Parathyroid adenoma (tissue), 2 donors: Measurements from ENCODE around the gene CCDC28B.

Experiments used
- H2AFZ ChIP-seq: fragments of 300-600 bp; sonication (generic); one replicate; pipeline ENCODE4 v1.7.0; 2017; ENCODE audit warnings: antibody characterized with exemption, mild to moderate bottlenecking
- H3K27ac ChIP-seq: fragments of 300-600 bp; sonication (generic); one replicate; pipeline ENCODE4 v1.7.0; 2017
- H3K27me3 ChIP-seq: fragments of 300-600 bp; sonication (generic); one replicate; pipeline ENCODE4 v1.7.0; 2017; ENCODE audit warnings: low read length; ENCODE audit not compliant: control insufficient read depth, insufficient read depth
- H3K36me3 ChIP-seq: fragments of 300-600 bp; sonication (generic); one replicate; pipeline ENCODE4 v1.7.0; 2017; ENCODE audit warnings: low read length; ENCODE audit not compliant: control insufficient read depth, insufficient read depth
- H3K4me1 ChIP-seq: fragments of 300-600 bp; sonication (generic); one replicate; pipeline ENCODE4 v1.7.0; 2017; ENCODE audit warnings: control low read depth
- H3K4me2 ChIP-seq: fragments of 300-600 bp; sonication (generic); one replicate; pipeline ENCODE4 v1.7.0; 2017; ENCODE audit warnings: low read length
- H3K4me3 ChIP-seq: fragments of 300-600 bp; sonication (generic); one replicate; pipeline ENCODE4 v1.7.0; 2017; ENCODE audit warnings: low read depth, low read length
- H3K79me2 ChIP-seq: fragments of 300-600 bp; sonication (generic); one replicate; pipeline ENCODE4 v1.7.0; 2017; ENCODE audit warnings: control low read depth
- H3K9ac ChIP-seq: fragments of 300-600 bp; sonication (generic); one replicate; pipeline ENCODE4 v1.7.0; 2017; ENCODE audit warnings: mild to moderate bottlenecking
- H3K9me3 ChIP-seq: fragments of 300-600 bp; sonication (generic); one replicate; pipeline ENCODE4 v1.7.0; 2017; ENCODE audit warnings: low read length; ENCODE audit not compliant: control insufficient read depth
- TF ChIP-seq, protein P1 (sequence below): fragments of 300-600 bp; sonication (generic); IDR thresholded peaks from one replicate; pipeline ENCODE4 v1.7.0; 2017; ENCODE audit warnings: antibody characterized with exemption, mild to moderate bottlenecking
- donor health status: primary hyperparathyroidism.

CCDC28B gene

DNA sequence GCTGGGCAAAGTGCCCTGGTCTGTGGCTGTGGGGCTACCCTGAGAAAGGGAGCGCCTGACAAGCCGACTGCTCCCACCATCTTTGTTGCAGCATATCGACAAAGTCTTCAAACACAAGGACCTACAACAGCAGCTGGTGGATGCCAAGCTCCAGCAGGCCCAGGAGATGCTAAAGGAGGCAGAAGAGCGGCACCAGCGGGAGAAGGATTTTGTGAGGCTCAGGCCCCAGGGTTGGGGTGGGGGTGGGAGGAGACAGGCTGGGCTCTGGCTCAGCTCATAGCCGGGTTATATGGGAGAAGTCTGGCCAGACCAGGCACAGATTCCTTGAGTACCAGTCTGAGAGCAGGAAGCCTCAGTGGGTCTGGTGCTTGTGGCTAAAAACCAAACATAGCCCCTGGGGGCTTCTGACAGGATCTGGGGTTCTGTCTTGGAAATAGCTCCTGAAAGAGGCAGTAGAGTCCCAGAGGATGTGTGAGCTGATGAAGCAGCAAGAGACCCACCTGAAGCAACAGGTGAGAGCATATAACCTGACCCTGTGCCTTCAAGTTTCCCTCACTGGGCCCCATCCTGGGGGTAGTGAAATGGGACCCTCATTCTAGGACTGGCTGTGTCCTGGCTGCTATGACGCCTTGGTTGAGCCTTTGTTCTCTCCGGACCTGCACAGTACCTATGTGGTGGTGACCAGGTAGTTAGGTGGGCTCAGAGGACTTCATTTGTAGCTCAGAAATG, 8.0 kb upstream of the CCDC28B start:
- H3K4me1 ChIP-seq, result peaks cover under 1% of the 10 kb centered on the region
- H3K79me2 ChIP-seq, result no peaks in the 10 kb centered on the region
- H2AFZ ChIP-seq, result no peak overlapping the region
- no peaks in the 10 kb centered on the region for H3K36me3 ChIP-seq
- H3K4me3 ChIP-seq, result no peak overlapping the region
- no peak overlapping the region for H3K27ac ChIP-seq
- TF ChIP-seq, protein P1, sequence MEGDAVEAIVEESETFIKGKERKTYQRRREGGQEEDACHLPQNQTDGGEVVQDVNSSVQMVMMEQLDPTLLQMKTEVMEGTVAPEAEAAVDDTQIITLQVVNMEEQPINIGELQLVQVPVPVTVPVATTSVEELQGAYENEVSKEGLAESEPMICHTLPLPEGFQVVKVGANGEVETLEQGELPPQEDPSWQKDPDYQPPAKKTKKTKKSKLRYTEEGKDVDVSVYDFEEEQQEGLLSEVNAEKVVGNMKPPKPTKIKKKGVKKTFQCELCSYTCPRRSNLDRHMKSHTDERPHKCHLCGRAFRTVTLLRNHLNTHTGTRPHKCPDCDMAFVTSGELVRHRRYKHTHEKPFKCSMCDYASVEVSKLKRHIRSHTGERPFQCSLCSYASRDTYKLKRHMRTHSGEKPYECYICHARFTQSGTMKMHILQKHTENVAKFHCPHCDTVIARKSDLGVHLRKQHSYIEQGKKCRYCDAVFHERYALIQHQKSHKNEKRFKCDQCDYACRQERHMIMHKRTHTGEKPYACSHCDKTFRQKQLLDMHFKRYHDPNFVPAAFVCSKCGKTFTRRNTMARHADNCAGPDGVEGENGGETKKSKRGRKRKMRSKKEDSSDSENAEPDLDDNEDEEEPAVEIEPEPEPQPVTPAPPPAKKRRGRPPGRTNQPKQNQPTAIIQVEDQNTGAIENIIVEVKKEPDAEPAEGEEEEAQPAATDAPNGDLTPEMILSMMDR, result no peak
- no peak overlapping the region for H3K9ac ChIP-seq
- no peak overlapping the region for H3K4me2 ChIP-seq
- no peaks in the 10 kb centered on the region for H3K27me3 ChIP-seq
- no peaks in the 10 kb centered on the region for H3K9me3 ChIP-seq

DNA sequence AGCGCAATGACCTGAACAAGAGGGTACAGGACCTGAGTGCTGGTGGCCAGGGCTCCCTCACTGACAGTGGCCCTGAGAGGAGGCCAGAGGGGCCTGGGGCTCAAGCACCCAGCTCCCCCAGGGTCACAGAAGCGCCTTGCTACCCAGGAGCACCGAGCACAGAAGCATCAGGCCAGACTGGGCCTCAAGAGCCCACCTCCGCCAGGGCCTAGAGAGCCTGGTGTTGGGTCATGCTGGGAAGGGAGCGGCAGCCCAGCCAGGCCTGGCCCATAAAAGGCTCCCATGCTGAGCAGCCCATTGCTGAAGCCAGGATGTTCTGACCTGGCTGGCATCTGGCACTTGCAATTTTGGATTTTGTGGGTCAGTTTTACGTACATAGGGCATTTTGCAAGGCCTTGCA, 5.4 kb upstream of the CCDC28B start:
- no peaks in the 10 kb centered on the region for H3K27me3 ChIP-seq
- no peaks in the 10 kb centered on the region for H3K9me3 ChIP-seq
- no peak overlapping the region for H3K27ac ChIP-seq
- H3K4me2 ChIP-seq, result no peak overlapping the region
- H3K4me3 ChIP-seq, result no peak overlapping the region
- TF ChIP-seq, protein P1, result no peak
- peaks cover 7% of the 10 kb centered on the region for H3K4me1 ChIP-seq
- H3K9ac ChIP-seq, result no peak overlapping the region
- no peaks in the 10 kb centered on the region for H3K79me2 ChIP-seq
- H2AFZ ChIP-seq, result no peak overlapping the region
- H3K36me3 ChIP-seq, result no peaks in the 10 kb centered on the region

DNA sequence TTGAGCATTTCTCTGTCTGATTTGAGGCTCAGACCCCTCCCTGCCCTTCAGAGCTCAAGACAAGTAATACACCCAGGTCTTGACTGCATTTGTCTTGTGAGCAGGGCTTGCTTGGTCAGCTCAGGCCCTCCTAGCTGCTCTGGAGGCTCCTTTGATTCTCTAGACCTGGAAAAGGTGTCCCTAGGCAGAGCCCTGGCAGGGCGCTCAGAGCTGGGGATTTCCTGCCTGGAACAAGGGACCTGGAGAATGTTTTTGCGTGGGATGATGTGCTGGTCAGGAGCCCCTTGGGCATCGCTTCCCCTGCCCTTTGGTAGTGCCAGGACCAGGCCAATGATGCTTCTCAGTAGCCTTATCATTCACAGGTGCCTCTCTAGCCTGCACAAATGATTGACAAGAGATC, 4.9 kb upstream of the CCDC28B start:
- H3K27me3 ChIP-seq, result no peaks in the 10 kb centered on the region
- peaks cover 9% of the 10 kb centered on the region for H3K4me1 ChIP-seq
- H3K4me3 ChIP-seq, result no peak overlapping the region
- no peaks in the 10 kb centered on the region for H3K79me2 ChIP-seq
- no peaks in the 10 kb centered on the region for H3K36me3 ChIP-seq
- no peaks in the 10 kb centered on the region for H3K9me3 ChIP-seq
- TF ChIP-seq, protein P1, result no peak
- no peak overlapping the region for H3K9ac ChIP-seq
- no peak overlapping the region for H3K4me2 ChIP-seq
- H3K27ac ChIP-seq, result no peak overlapping the region
- no peak overlapping the region for H2AFZ ChIP-seq

DNA sequence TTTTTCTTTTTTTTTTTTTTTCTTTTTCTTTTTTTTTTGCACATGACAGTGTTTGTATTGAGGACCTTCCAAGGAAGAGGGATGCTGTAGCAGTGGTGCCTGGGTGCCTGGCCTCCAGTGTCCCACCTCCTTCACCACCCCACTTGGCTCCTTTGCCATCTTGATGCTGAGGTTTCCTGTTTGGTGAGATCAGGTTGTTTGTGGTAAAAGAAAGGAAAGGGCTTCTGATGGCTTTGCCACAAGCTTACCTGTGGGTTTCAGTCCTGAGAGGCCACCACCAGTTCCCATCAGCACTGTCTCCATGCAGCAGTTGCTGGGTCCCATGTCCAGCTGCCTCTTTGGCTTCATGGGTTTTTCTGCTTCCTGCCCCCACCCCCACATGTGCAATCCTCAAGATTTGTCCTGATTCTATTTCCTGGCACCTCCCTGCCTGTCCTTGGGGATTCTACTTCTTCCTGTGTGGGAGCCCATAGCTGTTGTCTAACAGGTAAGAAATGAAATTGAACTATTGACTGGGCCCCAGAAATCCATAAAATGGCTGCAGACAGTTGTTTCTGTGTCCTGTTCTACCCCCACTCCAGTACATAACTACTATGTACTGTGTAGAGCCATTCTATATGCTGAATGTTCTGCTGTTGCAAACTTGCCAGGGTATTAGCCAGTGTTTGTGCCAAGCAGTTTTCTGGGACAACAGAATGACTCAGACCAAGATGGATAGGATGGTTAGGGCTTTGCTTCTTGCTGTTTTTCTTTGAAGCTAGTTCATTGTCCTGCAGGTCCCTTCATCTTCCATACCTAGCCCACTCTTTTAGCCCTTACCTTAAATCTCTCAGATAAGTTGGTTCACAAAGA, 4.2 kb upstream of the CCDC28B start:
- H3K9ac ChIP-seq, result no peak overlapping the region
- no peak overlapping the region for H3K4me2 ChIP-seq
- H3K4me1 ChIP-seq, result peaks cover 9% of the 10 kb centered on the region
- TF ChIP-seq, protein P1, result no peak
- H3K27ac ChIP-seq, result no peak overlapping the region
- no peaks in the 10 kb centered on the region for H3K36me3 ChIP-seq
- H3K27me3 ChIP-seq, result no peaks in the 10 kb centered on the region
- H3K79me2 ChIP-seq, result no peaks in the 10 kb centered on the region
- no peak overlapping the region for H3K4me3 ChIP-seq
- no peak overlapping the region for H2AFZ ChIP-seq
- H3K9me3 ChIP-seq, result no peaks in the 10 kb centered on the region
